UCSD-AML1 (cell line): ENCODE data around the gene CABLES2.

Source experiments
- DNase-seq: peaks from one replicate; lab custom pipeline; 2025; ENCODE audit not compliant: unreplicated experiment; lab: John Stamatoyannopoulos, UW

The CABLES2 gene

GRCh38 chr20:62372042-62372993 is 34.8 kb downstream of the CABLES2 start:
- no peak for DNase-seq

GRCh38 chr20:62371588-62372041 is 35.5 kb downstream of the CABLES2 start:
- DNase-seq, result no peak

GRCh38 chr20:62370807-62371587 is 36.1 kb downstream of the CABLES2 start:
- no peak for DNase-seq

- DNase-seq, result no peak
Measured at GRCh38 chr20:62370115-62370806, 36.8 kb downstream of the CABLES2 start.

GRCh38 chr20:62369815-62370114 is 37.3 kb downstream of the CABLES2 start:
- DNase-seq, result no peak

GRCh38 chr20:62368976-62369814 is 37.9 kb downstream of the CABLES2 start:
- no peak for DNase-seq

- DNase-seq, result no peak
Measured at GRCh38 chr20:62368392-62368975, 38.6 kb downstream of the CABLES2 start.

GRCh38 chr20:62367633-62368391 is 39.3 kb downstream of the CABLES2 start:
- no peak for DNase-seq

- DNase-seq, result peak; percentile 41
Measured at GRCh38 chr20:62367136-62367632, 39.9 kb downstream of the CABLES2 start, which contains the start of gene LAMA5. Gene LAMA5 (minus strand): TSS chr20:62367312. CDS start chr20:62367245, 67 bp downstream.

- DNase-seq, result no peak
Measured at GRCh38 chr20:62366370-62367135, 40.5 kb downstream of the CABLES2 start.

- no peak for DNase-seq
Measured at GRCh38 chr20:62365814-62366369, 41.2 kb downstream of the CABLES2 start.

GRCh38 chr20:62364911-62365736 is 42.0 kb downstream of the CABLES2 start:
- no peak for DNase-seq

- no peak for DNase-seq
Measured at GRCh38 chr20:62363920-62364851, 42.9 kb downstream of the CABLES2 start.

- no peak for DNase-seq
Measured at GRCh38 chr20:62362991-62363919, 43.8 kb downstream of the CABLES2 start.

GRCh38 chr20:62362590-62362940 is 44.5 kb downstream of the CABLES2 start:
- no peak for DNase-seq
